Progenitor cell of endocrine pancreas (in vitro differentiated cells): ENCODE data around the gene THAP7. TPM values are rescaled to one million over a fixed set of nuclear protein-coding genes. Genes with fewer than 3 reads are reported as not detected.

Experiments
- DNase-seq: peaks from one replicate; pipeline ENCODE4 v3.0.0; 2021; ENCODE audit warnings: low spot score; ENCODE audit not compliant: unreplicated experiment
- H3K27ac Mint-ChIP-seq: 2 replicates; pipeline ENCODE4 v1.8.0; 2021; ENCODE audit warnings: mild to moderate bottlenecking, moderate library complexity, mixed read lengths
- H3K27me3 Mint-ChIP-seq: 2 replicates; pipeline ENCODE4 v1.8.0; 2021; ENCODE audit warnings: mixed read lengths
- H3K36me3 Mint-ChIP-seq: 2 replicates; pipeline ENCODE4 v1.8.0; 2022; ENCODE audit warnings: mixed read lengths; ENCODE audit not compliant: insufficient read depth
- H3K4me1 Mint-ChIP-seq: 2 replicates; pipeline ENCODE4 v1.8.0; 2021; ENCODE audit warnings: low read depth, mixed read lengths
- H3K4me3 Mint-ChIP-seq: 2 replicates; pipeline ENCODE4 v1.8.0; 2021; ENCODE audit warnings: low read depth, mild to moderate bottlenecking, moderate library complexity, mixed read lengths
- H3K9me3 Mint-ChIP-seq: 2 replicates; pipeline ENCODE4 v1.8.0; 2021; ENCODE audit warnings: low read depth, mixed read lengths
- total RNA-seq: library from RNA; stranded (reverse); gene quantifications from 2 replicates; pipeline ENCODE4 v1.2.1, GENCODE V29; 2021
- TF ChIP-seq, protein P1 (sequence below): fragments of 200-600 bp; sonication (generic); IDR thresholded peaks from one replicate; pipeline ENCODE4 v1.5.0; 2021; ENCODE audit warnings: antibody characterized with exemption, mild to moderate bottlenecking; ENCODE audit not compliant: unreplicated experiment

THAP7 gene
- total RNA-seq, 1 donor from 2014 or later: 17.6 TPM

DNA sequence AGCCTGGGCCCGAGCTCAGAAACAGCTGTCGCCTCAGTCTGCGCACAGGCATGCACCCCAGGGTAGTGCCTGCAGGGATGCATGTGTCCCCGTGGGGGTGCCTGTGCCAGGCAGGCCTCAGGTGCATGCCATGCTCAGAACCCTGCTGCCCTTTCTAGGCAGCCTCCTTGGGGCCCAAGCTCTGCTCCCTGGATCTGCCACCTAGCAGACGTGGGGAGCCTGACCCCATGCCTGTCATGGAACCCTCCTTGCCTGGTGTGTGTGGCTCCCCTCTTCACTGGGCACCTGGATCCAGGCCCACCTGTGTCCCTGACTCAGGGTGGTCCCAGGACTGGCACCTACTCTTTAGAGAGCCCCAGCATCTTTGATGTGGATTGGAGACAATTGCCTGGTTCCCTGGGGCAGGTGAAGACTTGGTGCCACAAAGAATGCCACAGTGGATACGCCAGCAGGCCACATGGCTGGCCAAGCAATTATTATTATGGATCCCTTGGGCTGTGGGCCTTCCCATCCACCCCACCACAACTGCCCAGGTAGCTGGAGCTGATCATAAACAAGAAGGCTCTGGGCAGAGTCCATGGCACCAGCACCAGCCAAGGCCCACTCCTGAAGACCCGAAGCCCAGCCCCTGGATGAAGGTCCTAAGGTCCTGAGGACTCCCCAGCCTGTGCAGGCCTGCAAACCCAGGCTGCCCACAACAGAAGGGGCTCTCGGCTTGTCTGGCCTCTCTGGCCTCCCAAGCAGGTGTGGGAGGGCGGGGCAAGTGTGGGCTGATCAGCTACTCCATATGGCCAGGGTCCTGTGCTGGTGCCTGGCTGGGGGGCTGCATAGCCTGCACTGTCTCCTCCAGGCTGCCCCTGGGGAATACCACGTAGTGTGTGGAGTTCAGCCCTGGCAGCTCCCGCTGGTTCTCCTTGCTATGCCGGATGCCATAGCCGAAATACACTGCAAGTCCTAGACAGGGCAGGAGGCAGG, 26.6 kb upstream of the THAP7 start:
- Mint-ChIP-seq H3K4me3 (no peak overlapping the region), H3K9me3 (no peaks in the 10 kb centered on the region), H3K4me1 (no peaks in the 10 kb centered on the region), H3K36me3 (no peaks in the 10 kb centered on the region), H3K27me3 (peaks cover 19% of the 10 kb centered on the region), H3K27ac (no peak overlapping the region)
- TF ChIP-seq, protein P1, sequence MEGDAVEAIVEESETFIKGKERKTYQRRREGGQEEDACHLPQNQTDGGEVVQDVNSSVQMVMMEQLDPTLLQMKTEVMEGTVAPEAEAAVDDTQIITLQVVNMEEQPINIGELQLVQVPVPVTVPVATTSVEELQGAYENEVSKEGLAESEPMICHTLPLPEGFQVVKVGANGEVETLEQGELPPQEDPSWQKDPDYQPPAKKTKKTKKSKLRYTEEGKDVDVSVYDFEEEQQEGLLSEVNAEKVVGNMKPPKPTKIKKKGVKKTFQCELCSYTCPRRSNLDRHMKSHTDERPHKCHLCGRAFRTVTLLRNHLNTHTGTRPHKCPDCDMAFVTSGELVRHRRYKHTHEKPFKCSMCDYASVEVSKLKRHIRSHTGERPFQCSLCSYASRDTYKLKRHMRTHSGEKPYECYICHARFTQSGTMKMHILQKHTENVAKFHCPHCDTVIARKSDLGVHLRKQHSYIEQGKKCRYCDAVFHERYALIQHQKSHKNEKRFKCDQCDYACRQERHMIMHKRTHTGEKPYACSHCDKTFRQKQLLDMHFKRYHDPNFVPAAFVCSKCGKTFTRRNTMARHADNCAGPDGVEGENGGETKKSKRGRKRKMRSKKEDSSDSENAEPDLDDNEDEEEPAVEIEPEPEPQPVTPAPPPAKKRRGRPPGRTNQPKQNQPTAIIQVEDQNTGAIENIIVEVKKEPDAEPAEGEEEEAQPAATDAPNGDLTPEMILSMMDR: no peak
- DNase-seq: no peak

DNA sequence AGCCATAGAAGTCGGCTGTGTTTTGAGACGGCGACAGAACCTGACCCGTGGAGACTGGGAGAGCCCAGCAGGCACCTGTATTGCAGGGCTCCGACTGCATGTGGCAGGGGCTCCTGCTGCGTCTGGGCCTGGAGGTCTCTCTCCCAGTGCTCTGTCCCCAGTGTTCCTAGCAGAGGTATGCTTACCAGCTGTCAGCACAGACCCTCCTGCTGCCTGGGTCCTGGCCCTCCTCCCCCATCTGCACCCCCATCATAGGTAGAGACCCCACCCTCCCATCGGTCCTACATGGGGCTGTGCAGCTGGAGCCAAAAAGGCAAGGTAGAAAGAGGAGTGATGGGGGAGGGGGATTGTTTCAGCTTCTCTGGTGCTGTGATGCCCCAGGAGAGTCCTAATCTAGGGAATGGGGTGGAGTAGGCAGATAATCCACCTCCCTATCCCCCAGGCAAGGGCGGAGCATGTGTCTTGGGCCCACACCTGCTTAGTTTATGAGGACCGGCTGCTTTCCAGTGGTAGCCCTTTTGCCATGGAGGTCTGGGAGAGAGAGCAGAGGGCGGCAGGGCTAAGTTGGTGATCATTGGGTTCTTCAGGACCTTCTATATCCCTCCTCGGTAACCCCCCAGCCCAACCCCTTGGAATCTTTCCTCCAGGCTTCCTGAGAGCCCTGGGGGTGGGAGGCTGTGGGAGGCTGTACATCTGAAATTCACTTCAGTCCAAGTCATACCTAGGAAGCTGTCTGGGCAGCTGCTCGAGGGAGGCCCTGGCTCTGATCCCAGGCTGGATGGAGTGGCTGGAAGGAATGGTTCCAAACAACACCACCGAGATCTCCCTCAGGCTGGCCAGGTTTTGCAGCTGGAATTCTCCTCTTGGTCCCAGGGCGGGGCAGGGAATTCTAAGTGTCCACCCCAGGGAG, 25.1 kb upstream of the THAP7 start:
- H3K36me3 Mint-ChIP-seq: no peaks in the 10 kb centered on the region
- TF ChIP-seq, protein P1: no peak
- H3K4me3 Mint-ChIP-seq: no peak overlapping the region
- no peaks in the 10 kb centered on the region for H3K4me1 Mint-ChIP-seq
- no peak overlapping the region for H3K27ac Mint-ChIP-seq
- no peak for DNase-seq
- no peaks in the 10 kb centered on the region for H3K9me3 Mint-ChIP-seq
- peaks cover 19% of the 10 kb centered on the region for H3K27me3 Mint-ChIP-seq

DNA sequence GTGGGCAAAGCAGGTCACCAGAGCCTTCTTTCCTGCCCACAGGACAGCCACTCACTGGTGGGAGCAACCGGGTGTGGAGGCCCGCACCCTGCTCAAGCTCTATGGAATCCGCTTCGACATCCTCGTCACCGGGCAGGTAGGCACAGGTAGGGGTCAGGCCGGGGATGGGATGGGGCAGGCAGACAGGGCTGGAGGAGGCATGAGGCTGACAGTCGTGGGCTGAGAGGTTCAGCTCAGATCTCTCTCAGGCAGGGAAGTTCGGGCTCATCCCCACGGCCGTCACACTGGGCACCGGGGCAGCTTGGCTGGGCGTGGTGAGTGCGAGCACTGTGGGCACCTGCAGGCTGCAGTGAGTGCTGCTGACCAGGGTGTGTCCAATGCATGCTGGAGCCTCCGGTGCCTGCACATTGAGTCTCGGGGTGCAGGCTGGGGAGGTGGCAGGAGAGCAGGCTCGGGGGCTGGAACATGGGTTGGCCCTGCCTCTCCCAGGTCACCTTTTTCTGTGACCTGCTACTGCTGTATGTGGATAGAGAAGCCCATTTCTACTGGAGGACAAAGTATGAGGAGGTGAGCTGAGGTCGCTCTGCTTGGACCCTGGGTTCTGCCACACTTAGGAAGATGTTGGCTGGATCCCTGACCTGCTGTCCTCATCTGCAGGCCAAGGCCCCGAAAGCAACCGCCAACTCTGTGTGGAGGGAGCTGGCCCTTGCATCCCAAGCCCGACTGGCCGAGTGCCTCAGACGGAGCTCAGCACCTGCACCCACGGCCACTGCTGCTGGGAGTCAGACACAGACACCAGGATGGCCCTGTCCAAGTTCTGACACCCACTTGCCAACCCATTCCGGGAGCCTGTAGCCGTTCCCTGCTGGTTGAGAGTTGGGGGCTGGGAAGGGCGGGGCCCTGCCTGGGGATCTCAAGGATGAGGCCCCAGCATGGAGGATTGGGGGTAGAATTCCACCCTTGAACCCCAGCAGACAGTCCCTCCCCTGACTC, 24.1 kb upstream of the THAP7 start:
- TF ChIP-seq, protein P1: no peak
- Mint-ChIP-seq H3K27ac (no peak overlapping the region), H3K4me1 (no peaks in the 10 kb centered on the region), H3K36me3 (no peaks in the 10 kb centered on the region), H3K9me3 (no peaks in the 10 kb centered on the region), H3K4me3 (no peak overlapping the region), H3K27me3 (peaks cover 17% of the 10 kb centered on the region)
- DNase-seq: no peak

DNA sequence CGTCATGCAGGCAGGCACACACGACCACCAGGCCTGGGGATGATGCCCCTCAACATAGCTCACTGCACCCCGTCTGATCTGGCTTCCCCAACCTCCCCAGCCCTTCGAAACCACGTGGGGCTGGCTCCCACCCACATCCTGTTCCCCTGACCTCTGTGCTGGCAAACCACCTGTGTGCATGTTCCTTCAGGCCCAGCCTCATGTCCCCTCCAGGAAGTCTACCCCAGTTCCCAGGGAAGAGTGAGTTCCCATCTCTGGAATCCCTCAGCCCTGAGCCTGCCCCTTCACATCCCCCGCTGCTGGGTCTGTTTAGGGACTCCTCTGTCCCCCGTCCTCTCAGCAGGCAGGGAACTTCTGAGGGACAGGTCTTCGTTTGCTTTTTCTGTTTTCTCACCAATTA, 23.3 kb upstream of the THAP7 start:
- peaks cover 9% of the 10 kb centered on the region for H3K27me3 Mint-ChIP-seq
- no peaks in the 10 kb centered on the region for H3K36me3 Mint-ChIP-seq
- TF ChIP-seq, protein P1: no peak
- no peak overlapping the region for H3K4me3 Mint-ChIP-seq
- no peaks in the 10 kb centered on the region for H3K4me1 Mint-ChIP-seq
- no peaks in the 10 kb centered on the region for H3K9me3 Mint-ChIP-seq
- no peak for DNase-seq
- peak overlapping the region; percentile 74 for H3K27ac Mint-ChIP-seq
